GM21360 (cell line): ENCODE data around the gene KCNB1.
"Not testable (repeated sequence)": the region's sequence is repeated elsewhere in the genome, so short reads cannot be mapped to it uniquely, and the experiment has no call there.

Source experiments
- ATAC-seq: cut with Tn5 transposase; IDR thresholded peaks from one replicate; pipeline ENCODE4 v1.9.1; 2021; ENCODE audit warnings: mild to moderate bottlenecking, moderate library complexity; ENCODE audit not compliant: unreplicated experiment

KCNB1 gene

GRCh38 chr20:49412254-49412653 lies 70.2 kb downstream of the KCNB1 start:
- no peak for ATAC-seq

GRCh38 chr20:49411221-49411925 lies 71.1 kb downstream of the KCNB1 start:
- no peak for ATAC-seq

GRCh38 chr20:49409975-49410621 lies 72.4 kb downstream of the KCNB1 start:
- not testable (repeated sequence) for ATAC-seq

- no peak for ATAC-seq
These were observed 73.0 kb downstream of the KCNB1 start for GRCh38 chr20:49409302-49409974.

- ATAC-seq = no peak
These were observed 73.9 kb downstream of the KCNB1 start for GRCh38 chr20:49408509-49409104.

GRCh38 chr20:49406666-49407065 lies 75.8 kb downstream of the KCNB1 start:
- no peak for ATAC-seq

- ATAC-seq = no peak
These were observed 76.8 kb downstream of the KCNB1 start for GRCh38 chr20:49405696-49406095.

GRCh38 chr20:49405062-49405683 lies 77.3 kb downstream of the KCNB1 start:
- no peak for ATAC-seq

GRCh38 chr20:49404461-49404860 lies 78.0 kb downstream of the KCNB1 start:
- ATAC-seq = no peak

- no peak for ATAC-seq
These were observed 78.6 kb downstream of the KCNB1 start for GRCh38 chr20:49403911-49404310.

GRCh38 chr20:49403012-49403411 lies 79.5 kb downstream of the KCNB1 start:
- ATAC-seq = no peak

- ATAC-seq = no peak
These were observed 81.6 kb downstream of the KCNB1 start for GRCh38 chr20:49400904-49401303.

GRCh38 chr20:49400410-49400809 lies 82.1 kb downstream of the KCNB1 start:
- no peak for ATAC-seq

- no peak for ATAC-seq
These were observed 83.1 kb downstream of the KCNB1 start for GRCh38 chr20:49399329-49399728.

- ATAC-seq = no peak
These were observed 83.9 kb downstream of the KCNB1 start for GRCh38 chr20:49398401-49399144.

- ATAC-seq = no peak
These were observed 84.9 kb downstream of the KCNB1 start for GRCh38 chr20:49397525-49397924.

- no peak for ATAC-seq
These were observed 86.2 kb downstream of the KCNB1 start for GRCh38 chr20:49396230-49396629.

- ATAC-seq = no peak
These were observed 86.8 kb downstream of the KCNB1 start for GRCh38 chr20:49395659-49396058.

GRCh38 chr20:49395183-49395582 lies 87.3 kb downstream of the KCNB1 start:
- no peak for ATAC-seq

- no peak for ATAC-seq
These were observed 87.7 kb downstream of the KCNB1 start for GRCh38 chr20:49394757-49395156.

GRCh38 chr20:49394264-49394663 lies 88.2 kb downstream of the KCNB1 start:
- ATAC-seq = no peak
